SK-N-SH (cell line): ENCODE measurements around the gene ROPN1B.

Experiments used
- CTCF ChIP-seq: fragments of 200-600 bp; sonication (generic); IDR thresholded peaks from 2 replicates; pipeline ENCODE4 v1.6.1; 2017; ENCODE audit warnings: antibody characterized with exemption, mild to moderate bottlenecking, moderate library complexity
- ELF1 ChIP-seq: IDR thresholded peaks from 2 replicates; pipeline ENCODE4 v1.4.0; 2012
- EP300 ChIP-seq, 2 experiments: IDR thresholded peaks; 2 replicates each; pipeline versions ENCODE4 v1.4.0 to v1.6.1; 2012; ENCODE audit warnings: borderline replicate concordance in 1 of 2, low read depth in 1 of 2, low read length in 1 of 2
- FOXM1 ChIP-seq: IDR thresholded peaks from 2 replicates; pipeline ENCODE4 v1.4.0; 2012; ENCODE audit warnings: low read depth, mild to moderate bottlenecking
- NFIC ChIP-seq: IDR thresholded peaks from 2 replicates; pipeline ENCODE4 v1.4.0; 2012; ENCODE audit warnings: borderline replicate concordance
- RAD21 ChIP-seq: IDR thresholded peaks from 2 replicates; pipeline ENCODE4 v1.6.1; 2012; ENCODE audit warnings: mild to moderate bottlenecking, low read length
- REST ChIP-seq: IDR thresholded peaks from 2 replicates; pipeline ENCODE4 v1.6.1; 2012; ENCODE audit warnings: mild to moderate bottlenecking, low read depth, low read length, moderate library complexity
- TEAD4 ChIP-seq: IDR thresholded peaks from 2 replicates; pipeline ENCODE4 v1.4.0; 2012; ENCODE audit warnings: mild to moderate bottlenecking, borderline replicate concordance; ENCODE audit not compliant: insufficient read depth

- TF ChIP-seq REST (no peak), ELF1 (no peak), RAD21 (no peak), TEAD4 (no peak), FOXM1 (no peak), CTCF (no peak), EP300 (IDR thresholded peaks at IDR 0.05; ENCODE audit: borderline replicate concordance in 1 of 2, low read depth in 1 of 2, low read length in 1 of 2) (no peak), NFIC (no peak)
Observed at GRCh38 chr3:126025116-126025729, 56.2 kb downstream of the ROPN1B start.
